Measurements from ENCODE around the gene KCTD11. TPM values are rescaled to one million over a fixed set of nuclear protein-coding genes. Genes with fewer than 3 reads are reported as not detected.

Gene KCTD11
- 2.6 and 3.6 TPM in 2 replicates for total RNA-seq

GRCh38 chr17:7351665-7352502, at the start of gene KCTD11:
Gene KCTD11, plus strand, starts transcription at chr17:7352162.

GRCh38 chr17:7306911-7307685, 44.9 kb upstream of the KCTD11 start, which contains the start of gene EIF5A:
Gene EIF5A, plus strand, starts transcription at chr17:7307628. Its CDS starts 2,008 bp downstream, at chr17:7309636.

GRCh38 chr17:7314719-7315569, 37.0 kb upstream of the KCTD11 start, which contains the start of gene GPS2:
Gene GPS2, minus strand, starts transcription at chr17:7315360. Its CDS starts 308 bp downstream, at chr17:7315052.

GRCh38 chr17:7328840-7329373, 23.1 kb upstream of the KCTD11 start, which contains the start of gene NEURL4:
Gene NEURL4, minus strand, starts transcription at chr17:7329335. Its CDS starts 23 bp downstream, at chr17:7329312.

GRCh38 chr17:7336240-7337175, 15.5 kb upstream of the KCTD11 start, which contains the start of gene ACAP1:
Gene ACAP1, plus strand, starts transcription at chr17:7336529. Its CDS starts 206 bp downstream, at chr17:7336735.

GRCh38 chr17:7355053-7355452, 3.1 kb downstream of the KCTD11 start, which contains the start of gene TMEM95:
Gene TMEM95, plus strand, starts transcription at chr17:7355156. Its CDS starts 49 bp downstream, at chr17:7355205.

GRCh38 chr17:7380855-7381683, 29.1 kb downstream of the KCTD11 start, which contains the start of gene TNK1:
Gene TNK1, plus strand, starts transcription at chr17:7381089. Its CDS starts 1,838 bp downstream, at chr17:7382927.

GRCh38 chr17:7394452-7395191, 42.7 kb downstream of the KCTD11 start, which contains the start of gene PLSCR3:
Gene PLSCR3, minus strand, starts transcription at chr17:7394525. Its CDS starts 415 bp downstream, at chr17:7394110.

GRCh38 chr17:7403977-7404736, 52.2 kb downstream of the KCTD11 start, which contains the start of gene TMEM256:
Gene TMEM256, minus strand, starts transcription at chr17:7404097. Its CDS starts 13 bp downstream, at chr17:7404084.

Small RNA genes within 50 kb of the gene (small RNA-seq; reads per million reads assigned to genes)
- not detected for gene AC026954.2

Other genes starting within 250 kb of the KCTD11 start
- not detected in 2 replicates for gene ASGR2, start 237.3 kb upstream of the KCTD11 start, total RNA-seq
- 10.3 and 10.8 TPM in 2 replicates for gene ASGR1, start 172.8 kb upstream of the KCTD11 start, total RNA-seq
- 10.7 and 23.5 TPM in 2 replicates for gene DLG4, start 132.3 kb upstream of the KCTD11 start, total RNA-seq
- 200 and 286 TPM in 2 replicates for gene ACADVL, start 132.2 kb upstream of the KCTD11 start, total RNA-seq
- gene DVL2, start 117.6 kb upstream of the KCTD11 start, total RNA-seq = 54.3 and 57.8 TPM in 2 replicates
- 57.2 and 58.5 TPM in 2 replicates for gene PHF23, start 112.7 kb upstream of the KCTD11 start, total RNA-seq
- 229 and 455 TPM in 2 replicates for gene GABARAP, start 109.7 kb upstream of the KCTD11 start, total RNA-seq
- gene CTDNEP1, start 100.4 kb upstream of the KCTD11 start, total RNA-seq = 38.5 and 48.3 TPM in 2 replicates
- gene ELP5, start 99.9 kb upstream of the KCTD11 start, total RNA-seq = 36.9 and 42.9 TPM in 2 replicates
- 10.8 and 13.4 TPM in 2 replicates for gene CLDN7, start 89.7 kb upstream of the KCTD11 start, total RNA-seq
- 0.10 and 0.33 TPM in 2 replicates for gene SLC2A4, start 70.4 kb upstream of the KCTD11 start, total RNA-seq
- gene YBX2, start 57.5 kb upstream of the KCTD11 start, total RNA-seq = 2.3 TPM in 1 of 2 replicates, not detected in the other
- gene EIF5A, start 44.5 kb upstream of the KCTD11 start, total RNA-seq = 949 and 999 TPM in 2 replicates
- 43.1 and 48.1 TPM in 2 replicates for gene GPS2, start 36.8 kb upstream of the KCTD11 start, total RNA-seq
- 17.0 and 21.3 TPM in 2 replicates for gene NEURL4, start 22.8 kb upstream of the KCTD11 start, total RNA-seq
- gene ACAP1, start 15.6 kb upstream of the KCTD11 start, total RNA-seq = not detected in 2 replicates
- not detected in 2 replicates for gene TMEM95, start 3.0 kb downstream of the KCTD11 start, total RNA-seq
- 0.38 and 0.65 TPM in 2 replicates for gene TNK1, start 28.9 kb downstream of the KCTD11 start, total RNA-seq
- gene PLSCR3, start 42.4 kb downstream of the KCTD11 start, total RNA-seq = 27.0 and 36.3 TPM in 2 replicates
- gene TMEM256, start 51.9 kb downstream of the KCTD11 start, total RNA-seq = 41.6 and 153 TPM in 2 replicates
- 4.6 and 5.2 TPM in 2 replicates for gene NLGN2, start 55.7 kb downstream of the KCTD11 start, total RNA-seq
- gene SPEM1, start 68.2 kb downstream of the KCTD11 start, total RNA-seq = not detected in 2 replicates
- gene SPEM2, start 73.5 kb downstream of the KCTD11 start, total RNA-seq = not detected in 2 replicates
- not detected in 2 replicates for gene SPEM3, start 76.7 kb downstream of the KCTD11 start, total RNA-seq
- gene TMEM102, start 83.3 kb downstream of the KCTD11 start, total RNA-seq = 13.1 and 13.6 TPM in 2 replicates
- 0.38 and 0.65 TPM in 2 replicates for gene FGF11, start 87.3 kb downstream of the KCTD11 start, total RNA-seq
- 5.5 and 5.9 TPM in 2 replicates for gene CHRNB1, start 92.9 kb downstream of the KCTD11 start, total RNA-seq
- 26.4 and 32.3 TPM in 2 replicates for gene ZBTB4, start 127.5 kb downstream of the KCTD11 start, total RNA-seq
- not detected in 2 replicates for gene SLC35G6, start 129.3 kb downstream of the KCTD11 start, total RNA-seq
- gene POLR2A, start 132.2 kb downstream of the KCTD11 start, total RNA-seq = 128 and 163 TPM in 2 replicates
- gene TNFSF12, start 196.9 kb downstream of the KCTD11 start, total RNA-seq = 16.7 and 20.2 TPM in 2 replicates
- 1.3 and 2.5 TPM in 2 replicates for gene TNFSF13, start 206.6 kb downstream of the KCTD11 start, total RNA-seq
- gene SENP3, start 209.8 kb downstream of the KCTD11 start, total RNA-seq = 78.2 and 91.8 TPM in 2 replicates
- 5.5 and 7.5 TPM in 2 replicates for gene CD68, start 227.5 kb downstream of the KCTD11 start, total RNA-seq
- gene MPDU1, start 231.7 kb downstream of the KCTD11 start, total RNA-seq = 139 and 210 TPM in 2 replicates
- gene SOX15, start 237.9 kb downstream of the KCTD11 start, total RNA-seq = 0.33 TPM in 1 of 2 replicates, not detected in the other

Measured in vein endothelial cell (primary cell).